ENCODE measurements around the gene RAB31.

RAB31 gene

DNA sequence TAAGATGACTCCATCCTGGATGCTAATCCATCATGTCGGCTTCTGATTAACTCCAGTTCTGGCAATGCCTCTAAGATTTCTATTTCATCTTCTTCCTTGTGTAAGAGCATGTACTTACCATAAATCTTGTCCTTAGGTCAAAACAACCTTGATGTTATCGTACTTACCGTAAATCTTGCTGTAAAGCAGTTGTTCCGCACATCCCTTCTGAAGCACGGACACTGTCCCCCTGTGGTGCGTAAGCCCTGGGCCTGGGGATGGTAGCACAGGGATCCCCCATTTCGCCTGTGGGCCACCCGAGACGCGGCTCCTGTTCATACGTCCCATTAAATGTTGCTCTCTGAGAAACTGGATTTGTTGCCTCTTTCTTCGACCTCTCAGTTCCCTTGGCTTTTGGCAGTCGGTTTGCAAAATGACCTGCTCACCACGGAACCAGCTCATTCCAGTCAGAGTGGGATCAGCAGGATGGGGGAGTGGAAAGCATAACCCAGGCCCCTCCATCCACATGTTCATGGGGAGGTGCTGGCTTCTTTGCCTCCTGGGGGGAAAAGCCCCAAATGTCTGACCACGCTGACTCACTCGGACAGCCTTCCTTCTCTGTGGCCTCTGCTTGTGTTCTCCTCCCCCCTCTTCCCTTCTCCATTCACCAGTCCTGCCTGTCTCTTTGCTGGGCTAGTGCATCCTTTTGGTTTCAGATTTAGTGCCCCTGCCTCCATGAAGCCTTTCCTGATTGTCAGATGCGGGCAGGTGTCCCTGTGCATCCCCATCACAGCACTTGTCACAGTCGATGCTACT lies 49.9 kb downstream of the RAB31 start:
- Histone ChIP-seq H3K36me3 (ENCODE audit: low read depth) (no peaks in the 10 kb centered on the region), H3K27ac (ENCODE audit: poor library complexity, severe bottlenecking) (no peak overlapping the region), H3K4me1 (ENCODE audit: insufficient read depth, poor library complexity, severe bottlenecking) (no peaks in the 10 kb centered on the region), H3K27me3 (ENCODE audit: insufficient read depth, poor library complexity, severe bottlenecking) (no peaks in the 10 kb centered on the region), H3K9me3 (ENCODE audit: severe bottlenecking) (no peaks in the 10 kb centered on the region), H3K4me3 (ENCODE audit: severe bottlenecking) (no peak overlapping the region)
- no peak for DNase-seq (ENCODE audit: low spot score)
- TF ChIP-seq, protein P1, sequence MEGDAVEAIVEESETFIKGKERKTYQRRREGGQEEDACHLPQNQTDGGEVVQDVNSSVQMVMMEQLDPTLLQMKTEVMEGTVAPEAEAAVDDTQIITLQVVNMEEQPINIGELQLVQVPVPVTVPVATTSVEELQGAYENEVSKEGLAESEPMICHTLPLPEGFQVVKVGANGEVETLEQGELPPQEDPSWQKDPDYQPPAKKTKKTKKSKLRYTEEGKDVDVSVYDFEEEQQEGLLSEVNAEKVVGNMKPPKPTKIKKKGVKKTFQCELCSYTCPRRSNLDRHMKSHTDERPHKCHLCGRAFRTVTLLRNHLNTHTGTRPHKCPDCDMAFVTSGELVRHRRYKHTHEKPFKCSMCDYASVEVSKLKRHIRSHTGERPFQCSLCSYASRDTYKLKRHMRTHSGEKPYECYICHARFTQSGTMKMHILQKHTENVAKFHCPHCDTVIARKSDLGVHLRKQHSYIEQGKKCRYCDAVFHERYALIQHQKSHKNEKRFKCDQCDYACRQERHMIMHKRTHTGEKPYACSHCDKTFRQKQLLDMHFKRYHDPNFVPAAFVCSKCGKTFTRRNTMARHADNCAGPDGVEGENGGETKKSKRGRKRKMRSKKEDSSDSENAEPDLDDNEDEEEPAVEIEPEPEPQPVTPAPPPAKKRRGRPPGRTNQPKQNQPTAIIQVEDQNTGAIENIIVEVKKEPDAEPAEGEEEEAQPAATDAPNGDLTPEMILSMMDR (IDR thresholded peaks at IDR 0.05; ENCODE audit: poor library complexity, severe bottlenecking), result no peak
- no peak for ATAC-seq (ENCODE audit: low read depth)

DNA sequence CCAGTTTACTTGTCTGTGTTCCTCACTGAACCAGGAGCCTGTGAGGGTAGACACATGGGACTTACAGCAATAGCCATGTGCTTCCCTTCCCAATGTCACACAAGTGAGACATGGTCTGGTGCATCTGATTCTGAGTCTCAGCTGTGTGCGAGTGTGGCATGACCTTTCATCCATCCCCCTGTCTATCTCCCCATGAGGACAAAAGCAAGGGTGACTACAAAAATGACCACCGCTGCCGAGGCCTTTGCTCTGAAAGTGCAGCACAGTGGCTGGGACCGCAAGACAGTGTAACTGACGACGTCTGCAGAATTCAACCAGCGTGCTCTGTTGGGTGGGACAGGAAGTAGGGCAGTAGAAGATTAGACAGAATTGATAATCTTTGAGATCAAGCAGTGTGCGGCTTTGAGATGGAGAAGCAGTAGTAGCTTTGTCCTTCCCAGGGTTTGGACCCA lies 50.5 kb downstream of the RAB31 start:
- Histone ChIP-seq H3K4me1 (ENCODE audit: insufficient read depth, poor library complexity, severe bottlenecking) (no peaks in the 10 kb centered on the region), H3K9me3 (ENCODE audit: severe bottlenecking) (no peaks in the 10 kb centered on the region), H3K27me3 (ENCODE audit: insufficient read depth, poor library complexity, severe bottlenecking) (no peaks in the 10 kb centered on the region), H3K27ac (ENCODE audit: poor library complexity, severe bottlenecking) (no peak overlapping the region), H3K36me3 (ENCODE audit: low read depth) (no peaks in the 10 kb centered on the region), H3K4me3 (ENCODE audit: severe bottlenecking) (no peak overlapping the region)
- TF ChIP-seq, protein P1 (IDR thresholded peaks at IDR 0.05; ENCODE audit: poor library complexity, severe bottlenecking), result no peak
- ATAC-seq (ENCODE audit: low read depth) (no peak), DNase-seq (ENCODE audit: low spot score) (no peak)

DNA sequence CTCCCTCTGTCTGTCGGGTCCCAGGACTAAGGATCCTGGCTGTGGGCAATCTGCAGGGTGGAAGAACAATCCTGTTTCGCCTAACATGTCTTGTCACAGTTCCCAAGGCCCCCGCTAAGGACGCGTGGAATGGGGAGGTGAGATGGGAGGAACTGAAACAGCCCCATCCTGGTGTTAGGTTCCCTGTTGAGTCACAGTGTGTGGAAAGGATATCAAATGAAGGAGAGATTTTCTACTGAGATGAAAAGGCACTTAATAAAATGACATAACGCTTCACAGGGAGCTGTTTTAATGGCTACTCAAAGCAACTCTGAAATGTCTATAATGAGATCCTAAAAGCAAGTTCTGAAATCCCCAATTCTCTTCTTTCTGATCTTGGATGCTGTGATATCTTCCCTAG lies 52.5 kb downstream of the RAB31 start:
- ATAC-seq (ENCODE audit: low read depth), result no peak
- Histone ChIP-seq H3K4me1 (ENCODE audit: insufficient read depth, poor library complexity, severe bottlenecking) (no peaks in the 10 kb centered on the region), H3K27me3 (ENCODE audit: insufficient read depth, poor library complexity, severe bottlenecking) (no peaks in the 10 kb centered on the region), H3K27ac (ENCODE audit: poor library complexity, severe bottlenecking) (no peak overlapping the region), H3K36me3 (ENCODE audit: low read depth) (no peaks in the 10 kb centered on the region), H3K4me3 (ENCODE audit: severe bottlenecking) (no peak overlapping the region), H3K9me3 (ENCODE audit: severe bottlenecking) (no peaks in the 10 kb centered on the region)
- TF ChIP-seq, protein P1 (IDR thresholded peaks at IDR 0.05; ENCODE audit: poor library complexity, severe bottlenecking), result no peak
- DNase-seq (ENCODE audit: low spot score), result no peak

DNA sequence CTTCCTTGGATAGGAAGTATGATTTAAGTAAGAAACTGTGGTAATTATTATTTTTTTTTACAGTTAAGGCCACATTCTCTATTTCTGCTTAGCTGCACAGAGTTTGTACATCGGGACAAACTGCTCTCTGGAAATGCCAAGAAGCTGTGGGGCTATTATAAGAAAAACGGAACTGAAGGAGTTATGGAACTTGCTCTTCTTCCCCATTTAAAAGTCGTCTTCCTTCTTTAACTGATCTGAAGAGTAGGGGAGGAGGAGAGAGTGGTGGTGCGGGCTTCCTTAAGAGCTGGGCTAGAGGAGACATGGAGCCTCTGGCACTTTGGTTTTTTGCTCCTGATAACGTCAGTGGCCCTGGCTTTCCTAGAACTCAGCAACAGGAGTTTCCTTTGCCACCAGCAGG lies 54.4 kb downstream of the RAB31 start:
- no peaks in the 10 kb centered on the region for H3K27me3 ChIP-seq (ENCODE audit: insufficient read depth, poor library complexity, severe bottlenecking)
- no peaks in the 10 kb centered on the region for H3K9me3 ChIP-seq (ENCODE audit: severe bottlenecking)
- DNase-seq (ENCODE audit: low spot score) (no peak), ATAC-seq (ENCODE audit: low read depth) (no peak)
- H3K36me3 ChIP-seq (ENCODE audit: low read depth), result no peaks in the 10 kb centered on the region
- H3K4me1 ChIP-seq (ENCODE audit: insufficient read depth, poor library complexity, severe bottlenecking), result no peaks in the 10 kb centered on the region
- H3K4me3 ChIP-seq (ENCODE audit: severe bottlenecking), result no peak overlapping the region
- no peak overlapping the region for H3K27ac ChIP-seq (ENCODE audit: poor library complexity, severe bottlenecking)
- TF ChIP-seq, protein P1 (IDR thresholded peaks at IDR 0.05; ENCODE audit: poor library complexity, severe bottlenecking), result no peak

DNA sequence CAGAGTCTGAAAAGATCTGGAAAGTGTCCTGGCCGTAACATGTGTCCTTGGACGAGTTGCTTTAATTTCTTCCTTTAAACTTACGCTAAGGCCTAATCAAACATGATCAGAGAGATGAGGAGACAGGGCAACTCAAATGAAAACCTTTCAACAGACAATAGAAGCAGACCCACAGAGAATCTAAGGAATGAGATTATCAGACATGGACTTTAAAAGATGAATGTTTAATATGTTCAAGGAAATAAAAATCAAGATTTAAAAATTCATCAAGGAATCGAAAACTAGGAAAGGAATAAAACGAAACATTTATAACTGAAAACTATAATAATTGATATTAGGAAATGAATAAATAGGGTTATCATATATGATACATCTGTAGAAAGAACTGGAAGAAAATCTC lies 55.1 kb downstream of the RAB31 start:
- TF ChIP-seq, protein P1 (IDR thresholded peaks at IDR 0.05; ENCODE audit: poor library complexity, severe bottlenecking), result no peak
- ATAC-seq (ENCODE audit: low read depth) (no peak), DNase-seq (ENCODE audit: low spot score) (no peak)
- H3K9me3 ChIP-seq (ENCODE audit: severe bottlenecking), result no peaks in the 10 kb centered on the region
- H3K4me3 ChIP-seq (ENCODE audit: severe bottlenecking), result no peak overlapping the region
- H3K27ac ChIP-seq (ENCODE audit: poor library complexity, severe bottlenecking), result no peak overlapping the region
- H3K27me3 ChIP-seq (ENCODE audit: insufficient read depth, poor library complexity, severe bottlenecking), result no peaks in the 10 kb centered on the region
- no peaks in the 10 kb centered on the region for H3K36me3 ChIP-seq (ENCODE audit: low read depth)
- H3K4me1 ChIP-seq (ENCODE audit: insufficient read depth, poor library complexity, severe bottlenecking), result no peaks in the 10 kb centered on the region

Data from RWPE2 (cell line).